Stomach (tissue), 9 donors: Measurements from ENCODE around the gene LCE1A. TPM values are rescaled to one million over a fixed set of nuclear protein-coding genes. Genes with fewer than 3 reads are reported as not detected.

Experiments used
- DNase-seq, 2 donors: peaks; one replicate each; pipeline versions ENCODE4 v3.0.0 to v3.0.0-alpha.2; 2013 to 2019
- H3K27ac ChIP-seq, 5 donors: fragments of 200-600 bp in 4 of 5; sonication (generic) in 4 of 5; one replicate each; pipeline ENCODE4 v1.5.1; 2013 to 2019; ENCODE audit warnings: mild to moderate bottlenecking in 1 of 5, moderate library complexity in 1 of 5
- H3K27me3 ChIP-seq, 3 donors: fragments of 200-600 bp; sonication (generic); one replicate each; pipeline ENCODE4 v1.5.1; 2017 to 2019; ENCODE audit warnings: mixed run types in 1 of 3
- H3K36me3 ChIP-seq, 4 donors: fragments of 200-600 bp; sonication (generic); 1 replicate in 3 of 4; 2 replicates in 1 of 4; pipeline ENCODE4 v1.5.1; 2016 to 2019
- H3K4me1 ChIP-seq, 4 donors: fragments of 200-600 bp; sonication (generic); one replicate each; pipeline ENCODE4 v1.5.1; 2016 to 2019
- H3K4me3 ChIP-seq, 4 donors: fragments of 200-600 bp; sonication (generic) in 3 of 4; one replicate each; pipeline ENCODE4 v1.5.1; 2016 to 2019; ENCODE audit warnings: mild to moderate bottlenecking in 1 of 4
- H3K9me3 ChIP-seq, 4 donors: fragments of 200-600 bp; sonication (generic); one replicate each; pipeline ENCODE4 v1.5.1; 2016 to 2019
- CTCF ChIP-seq, 7 experiments: fragments of 450-650 bp in 4 of 7; fragments of 200-600 bp in 3 of 7; sonication (generic) in 3 of 7; IDR thresholded peaks; one replicate each; pipeline ENCODE4 v1.5.1; 2016 to 2019; ENCODE audit warnings: antibody characterized with exemption in 7 of 7, control low read depth in 2 of 7, mild to moderate bottlenecking in 1 of 7
- EP300 ChIP-seq: sonication (generic); formaldehyde crosslinking; IDR thresholded peaks from one replicate; pipeline ENCODE4 v1.6.1; 2017; ENCODE audit warnings: antibody characterized with exemption
- POLR2A ChIP-seq, 4 donors: fragments of 450-650 bp; IDR thresholded peaks; one replicate each; pipeline ENCODE4 v1.6.1; 2016; ENCODE audit warnings: antibody characterized with exemption in 4 of 4, control low read depth in 2 of 4, mild to moderate bottlenecking in 1 of 4, moderate library complexity in 1 of 4
- POLR2AphosphoS5 ChIP-seq, 3 donors: sonication (generic); formaldehyde crosslinking; IDR thresholded peaks; one replicate each; pipeline ENCODE4 v1.6.1; 2016; ENCODE audit warnings: antibody characterized with exemption in 3 of 3
- WGBS, 5 donors: extraction: QIAGEN DNeasy Blood & Tissue Kit in 3 of 5; methylation state at CpG; one replicate each; pipeline versions ENCODE4 v1.1.5 to v1.1.7; 2013 to 2018; 5-methylcytosine and 5-hydroxymethylcytosine counted together
- intact Hi-C: fragments of 100-400 bp; cut with DNase I; formaldehyde crosslinking; loops from one replicate; pipeline ENCODE4 v1.15.1; 2023; ENCODE audit warnings: low total_unique reads
- polyA plus RNA-seq, 3 donors: library from polyadenylated mRNA; stranded (reverse); fragments of 200-250 nt; gene quantifications; one replicate each; pipeline ENCODE4 v1.2.3, GENCODE V29; 2013
- total RNA-seq, 5 donors: library from RNA; depleted of rRNA; stranded (reverse); fragments of >200 nt; gene quantifications; one replicate each; pipeline versions ENCODE4 v1.1.0 to v1.2.3, GENCODE V29; 2014 to 2016
- donor health status: healthy with polysubstance abuse.
- donor health status: Bipolar disorder and iron deficiency.
- donor health status: healthy.

LCE1A gene
- total and polyA plus RNA-seq, 8 donors: not detected

GRCh38 chr1:152866321-152866720, 39.0 kb downstream of the LCE1A start:
- no peak overlapping the region for H3K27ac ChIP-seq
- H3K27me3 ChIP-seq: no peaks in the 10 kb centered on the region
- intact Hi-C loops: no loop called here
- no peaks in the 10 kb centered on the region for H3K36me3 ChIP-seq
- DNase-seq: no peak
- no peak for TF ChIP-seq CTCF (IDR thresholded peaks at IDR 0.05)
- no peak for TF ChIP-seq POLR2A (IDR thresholded peaks at IDR 0.05)
- no peak for TF ChIP-seq EP300
- TF ChIP-seq POLR2AphosphoS5 (IDR thresholded peaks at IDR 0.05): no peak
- H3K4me1 ChIP-seq: peaks cover 0 to 4% (median 0%) of the 10 kb centered on the region in 4 donors
- H3K9me3 ChIP-seq: no peaks in the 10 kb centered on the region
- H3K4me3 ChIP-seq: no peak overlapping the region
- WGBS, 5 donors: 73 to 86% (median 81%) methylated on average over 2 of the region's 2 CpGs

GRCh38 chr1:152869808-152870419, 42.6 kb downstream of the LCE1A start:
- intact Hi-C loops: no loop called here
- Histone ChIP-seq H3K9me3 (no peaks in the 10 kb centered on the region), H3K36me3 (no peaks in the 10 kb centered on the region), H3K27me3 (no peaks in the 10 kb centered on the region), H3K4me3 (no peak overlapping the region), H3K4me1 (no peaks in the 10 kb centered on the region), H3K27ac (no peak overlapping the region)
- TF ChIP-seq POLR2AphosphoS5 (IDR thresholded peaks at IDR 0.05): peak in 1 of 3 donors; percentile 8
- TF ChIP-seq POLR2A (IDR thresholded peaks at IDR 0.05): no peak
- peak in 5 of 7 experiments; percentile 39 to 74 (median 66) for TF ChIP-seq CTCF (IDR thresholded peaks at IDR 0.05)
- peak; percentile 75 for DNase-seq
- WGBS, 5 donors: 30 to 34% (median 34%) methylated on average over 9 of the region's 9 CpGs

- Histone ChIP-seq H3K27me3 (no peaks in the 10 kb centered on the region), H3K36me3 (no peaks in the 10 kb centered on the region), H3K27ac (no peak overlapping the region), H3K9me3 (no peaks in the 10 kb centered on the region), H3K4me1 (no peaks in the 10 kb centered on the region), H3K4me3 (no peak overlapping the region)
- DNase-seq: peak in 1 of 2 donors; percentile 55
- intact Hi-C loops: no loop called here
- TF ChIP-seq CTCF (IDR thresholded peaks at IDR 0.05): peak in 1 of 7 experiments; percentile 5
- no peak for TF ChIP-seq EP300
- 46 to 55% (median 49%) methylated on average over 8 to 17 of the region's 17 CpGs for WGBS, 5 donors
These were observed 43.8 kb downstream of the LCE1A start for GRCh38 chr1:152870831-152871730.

- intact Hi-C loops: no loop called here
- WGBS, 5 donors: 84 to 93% (median 87%) methylated on average over 6 of the region's 6 CpGs
- Histone ChIP-seq H3K9me3 (no peaks in the 10 kb centered on the region), H3K4me1 (no peaks in the 10 kb centered on the region), H3K4me3 (no peak overlapping the region), H3K36me3 (no peaks in the 10 kb centered on the region), H3K27me3 (no peaks in the 10 kb centered on the region), H3K27ac (no peak overlapping the region)
- no peak for DNase-seq
- no peak for TF ChIP-seq CTCF (IDR thresholded peaks at IDR 0.05)
- TF ChIP-seq EP300: no peak
- TF ChIP-seq POLR2AphosphoS5 (IDR thresholded peaks at IDR 0.05): no peak
- TF ChIP-seq POLR2A (IDR thresholded peaks at IDR 0.05): no peak
These were observed 44.5 kb downstream of the LCE1A start for GRCh38 chr1:152871731-152872126.
